Heart left ventricle (tissue), 13 donors: ENCODE results near the gene ZWILCH.

Experiments
- POLR2A ChIP-seq, 2 donors: fragments of 450-650 bp; IDR thresholded peaks; one replicate each; pipeline ENCODE4 v1.6.1; 2017; ENCODE audit warnings: antibody characterized with exemption in 2 of 2, mild to moderate bottlenecking in 2 of 2, moderate library complexity in 2 of 2
- TF ChIP-seq, protein P1 (sequence below), 12 donors: fragments of 200-600 bp; sonication (generic) in 4 of 12; IDR thresholded peaks; one replicate each; pipeline versions ENCODE4 v1.5.0 to v1.8.0; 2018 to 2022; ENCODE audit warnings: antibody characterized with exemption in 12 of 12, mild to moderate bottlenecking in 5 of 12
- donor health status: ischemic (EF 13 %, LVEDD 7.1; RV severe dilation, severe dysfunction).
- donor health status: DM: no; HTN: yes; CAD: no.
- donor health status: DM: no; HTN: no; CAD: no.
- donor health status: ischemic (EF 25% LVEDD 6.9; RV normal size, moderate dysfunction).
- donor health status: ischemic (EF 25% LVEDD 5.7; RV mildly dilated, moderate dysfunction).
- donor health status: ischemic (EF 35%, LVEDD 5.7; RV mildly dilated, moderate dysfunction).
- donor health status: nonischemic (EF 11% LVEDD 7.7; RV severe dilation, severe dysfunction).
- donor health status: DM: yes; HTN: yes; CAD: no.
- donor health status: PGD.
- donor health status: ischemic (EF 29% LVEDD 5.4; RV normal size, mild dysfunction).
- donor health status: nonischemic (EF 23%, LVEDD 6.1; RV moderate dilation, normal function).

DNA sequence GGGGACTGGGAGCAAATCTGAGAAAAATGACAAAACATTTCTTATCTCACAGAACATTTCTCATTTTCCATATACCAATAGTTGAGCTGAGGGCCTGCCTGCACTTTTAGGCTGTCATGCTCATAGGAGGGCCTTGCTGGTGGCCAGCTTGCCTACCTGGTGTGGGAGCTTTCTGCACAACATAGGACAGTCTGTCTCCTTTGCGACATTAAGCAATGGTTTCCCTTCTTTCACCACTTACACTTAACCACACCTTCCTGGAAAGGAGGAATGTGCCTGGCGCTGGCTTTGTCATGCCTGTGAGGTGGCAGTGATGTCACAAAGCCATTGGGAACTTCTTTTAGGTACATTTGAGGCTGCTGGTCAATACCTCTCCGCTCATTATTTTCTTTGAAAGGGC lies 13.3 kb upstream of the ZWILCH start:
- TF ChIP-seq POLR2A (IDR thresholded peaks at IDR 0.05), result no peak
- TF ChIP-seq, protein P1, sequence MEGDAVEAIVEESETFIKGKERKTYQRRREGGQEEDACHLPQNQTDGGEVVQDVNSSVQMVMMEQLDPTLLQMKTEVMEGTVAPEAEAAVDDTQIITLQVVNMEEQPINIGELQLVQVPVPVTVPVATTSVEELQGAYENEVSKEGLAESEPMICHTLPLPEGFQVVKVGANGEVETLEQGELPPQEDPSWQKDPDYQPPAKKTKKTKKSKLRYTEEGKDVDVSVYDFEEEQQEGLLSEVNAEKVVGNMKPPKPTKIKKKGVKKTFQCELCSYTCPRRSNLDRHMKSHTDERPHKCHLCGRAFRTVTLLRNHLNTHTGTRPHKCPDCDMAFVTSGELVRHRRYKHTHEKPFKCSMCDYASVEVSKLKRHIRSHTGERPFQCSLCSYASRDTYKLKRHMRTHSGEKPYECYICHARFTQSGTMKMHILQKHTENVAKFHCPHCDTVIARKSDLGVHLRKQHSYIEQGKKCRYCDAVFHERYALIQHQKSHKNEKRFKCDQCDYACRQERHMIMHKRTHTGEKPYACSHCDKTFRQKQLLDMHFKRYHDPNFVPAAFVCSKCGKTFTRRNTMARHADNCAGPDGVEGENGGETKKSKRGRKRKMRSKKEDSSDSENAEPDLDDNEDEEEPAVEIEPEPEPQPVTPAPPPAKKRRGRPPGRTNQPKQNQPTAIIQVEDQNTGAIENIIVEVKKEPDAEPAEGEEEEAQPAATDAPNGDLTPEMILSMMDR (IDR thresholded peaks at IDR 0.05), result no peak
